HEK293 (cell line): ENCODE results near the gene NCSTN.

Experiments
- CTCF ChIA-PET: fragments of 350-600 bp; formaldehyde crosslinking; extraction: SDS; loops from one replicate; lab custom pipeline; 2021; ENCODE audit warnings: antibody characterized with exemption; lab: Yijun Ruan, JAX
- POLR2A ChIA-PET: fragments of 300-600 bp; formaldehyde crosslinking; extraction: SDS; loops from one replicate; lab custom pipeline; 2020; ENCODE audit warnings: antibody characterized with exemption, inconsistent platforms; lab: Yijun Ruan, JAX
- H3K27ac ChIP-seq: fragments of 200-500 bp; sonication (Bioruptor generic); 2 replicates; pipeline ENCODE4 v1.5.1; 2014; ENCODE audit warnings: low read depth, low read length, control low read depth, inconsistent platforms; ENCODE audit errors: extremely low read depth
- H3K36me3 ChIP-seq, 2 experiments: fragments of 200-500 bp in 1 of 2; sonication (Bioruptor generic) in 1 of 2; 1 replicate in 1 of 2; 2 replicates in 1 of 2; pipeline ENCODE4 v1.5.1; 2014 to 2017; ENCODE audit warnings: inconsistent platforms in 2 of 2, low read length in 2 of 2; ENCODE audit not compliant: control insufficient read depth in 2 of 2, insufficient read depth in 1 of 2
- H3K4me1 ChIP-seq: fragments of 200-500 bp; sonication (Bioruptor generic); 2 replicates; pipeline ENCODE4 v1.5.1; 2014; ENCODE audit warnings: mild to moderate bottlenecking, low read length, inconsistent platforms; ENCODE audit not compliant: control insufficient read depth, insufficient read depth
- H3K4me3 ChIP-seq: 2 replicates; pipeline ENCODE4 v1.5.1; 2011; ENCODE audit warnings: low read depth, mild to moderate bottlenecking, control low read depth, low read length, moderate library complexity
- H3K9me3 ChIP-seq: fragments of 200-500 bp; sonication (Bioruptor generic); 2 replicates; pipeline ENCODE4 v1.5.1; 2014; ENCODE audit warnings: low read depth, low read length, inconsistent platforms; ENCODE audit not compliant: control insufficient read depth, insufficient read depth
- GLIS1 ChIP-seq: fragments of 450-650 bp; formaldehyde crosslinking; IDR thresholded peaks from 2 replicates; pipeline ENCODE4 v1.5.1; 2016; ENCODE audit warnings: missing biosample characterization, missing genetic modification characterization
- GLIS2 ChIP-seq: fragments of 450-650 bp; formaldehyde crosslinking; IDR thresholded peaks from 2 replicates; pipeline ENCODE4 v1.5.1; 2016; ENCODE audit warnings: missing biosample characterization, missing genetic modification characterization
- PATZ1 ChIP-seq: fragments of 450-650 bp; formaldehyde crosslinking; IDR thresholded peaks from 2 replicates; pipeline ENCODE4 v1.5.1; 2016; ENCODE audit warnings: missing biosample characterization, missing genetic modification characterization
- SALL2 ChIP-seq: fragments of 450-650 bp; formaldehyde crosslinking; IDR thresholded peaks from 2 replicates; pipeline ENCODE4 v1.5.0; 2017; ENCODE audit warnings: missing biosample characterization, mild to moderate bottlenecking, missing genetic modification characterization, borderline replicate concordance
- ZNF138 ChIP-seq: fragments of 450-650 bp; formaldehyde crosslinking; IDR thresholded peaks from 2 replicates; pipeline ENCODE4 v1.5.1; 2016; ENCODE audit warnings: missing biosample characterization, missing genetic modification characterization, borderline replicate concordance
- ZNF211 ChIP-seq: fragments of 450-650 bp; formaldehyde crosslinking; IDR thresholded peaks from 2 replicates; pipeline ENCODE4 v1.5.1; 2016; ENCODE audit warnings: low read depth, missing biosample characterization, missing genetic modification characterization
- ZNF23 ChIP-seq: fragments of 450-650 bp; formaldehyde crosslinking; IDR thresholded peaks from 2 replicates; pipeline ENCODE4 v1.5.1; 2016; ENCODE audit warnings: missing biosample characterization, missing genetic modification characterization, borderline replicate concordance
- ZNF274 ChIP-seq, 2 experiments: fragments of 200-500 bp in 1 of 2; fragments of 450-650 bp in 1 of 2; sonication (Bioruptor generic) in 1 of 2; formaldehyde crosslinking in 1 of 2; IDR thresholded peaks; 2 replicates each; pipeline versions ENCODE4 v1.5.1 to v1.6.1; 2014 to 2016; ENCODE audit warnings: borderline replicate concordance in 1 of 2, inconsistent platforms in 1 of 2, low read length in 1 of 2, missing biosample characterization in 1 of 2, missing genetic modification characterization in 1 of 2
- ZNF280C ChIP-seq: fragments of 450-650 bp; formaldehyde crosslinking; IDR thresholded peaks from 2 replicates; pipeline ENCODE4 v1.5.1; 2016; ENCODE audit warnings: missing biosample characterization, missing genetic modification characterization
- ZNF280D ChIP-seq: fragments of 450-650 bp; formaldehyde crosslinking; IDR thresholded peaks from 2 replicates; pipeline ENCODE4 v1.5.1; 2016; ENCODE audit warnings: missing biosample characterization, missing genetic modification characterization
- ZNF362 ChIP-seq: fragments of 450-650 bp; formaldehyde crosslinking; IDR thresholded peaks from 2 replicates; pipeline ENCODE4 v1.5.1; 2016; ENCODE audit warnings: missing biosample characterization, missing genetic modification characterization
- ZNF394 ChIP-seq: fragments of 450-650 bp; formaldehyde crosslinking; IDR thresholded peaks from 2 replicates; pipeline ENCODE4 v1.5.1; 2016; ENCODE audit warnings: missing biosample characterization, missing genetic modification characterization, mild to moderate bottlenecking, moderate library complexity, borderline replicate concordance
- ZNF433 ChIP-seq: fragments of 450-650 bp; formaldehyde crosslinking; IDR thresholded peaks from 2 replicates; pipeline ENCODE4 v1.5.1; 2016; ENCODE audit warnings: missing biosample characterization, missing genetic modification characterization, low read depth
- ZNF548 ChIP-seq: fragments of 450-650 bp; formaldehyde crosslinking; IDR thresholded peaks from 2 replicates; pipeline ENCODE4 v1.5.1; 2016; ENCODE audit warnings: missing biosample characterization, missing genetic modification characterization
- ZNF555 ChIP-seq: fragments of 450-650 bp; formaldehyde crosslinking; conservative IDR thresholded peaks from 2 replicates; pipeline ENCODE4 v1.5.1; 2017; ENCODE audit warnings: missing biosample characterization, mild to moderate bottlenecking, missing genetic modification characterization, inconsistent platforms
- ZNF558 ChIP-seq: fragments of 450-650 bp; formaldehyde crosslinking; IDR thresholded peaks from 2 replicates; pipeline ENCODE4 v1.5.1; 2016; ENCODE audit warnings: missing biosample characterization, missing genetic modification characterization
- ZNF791 ChIP-seq: fragments of 450-650 bp; formaldehyde crosslinking; IDR thresholded peaks from 2 replicates; pipeline ENCODE4 v1.5.1; 2016; ENCODE audit warnings: missing biosample characterization, missing genetic modification characterization
- ZNF837 ChIP-seq: fragments of 450-650 bp; formaldehyde crosslinking; IDR thresholded peaks from 2 replicates; pipeline ENCODE4 v1.5.1; 2016; ENCODE audit warnings: missing biosample characterization, missing genetic modification characterization
- ZSCAN23 ChIP-seq: fragments of 450-650 bp; formaldehyde crosslinking; IDR thresholded peaks from 2 replicates; pipeline ENCODE4 v1.5.1; 2016; ENCODE audit warnings: missing biosample characterization, missing genetic modification characterization
- ZSCAN5A ChIP-seq: fragments of 450-650 bp; formaldehyde crosslinking; IDR thresholded peaks from 2 replicates; pipeline ENCODE4 v1.5.1; 2016; ENCODE audit warnings: missing biosample characterization, missing genetic modification characterization

NCSTN gene

GRCh38 chr1:160352555-160352954 is 9.4 kb downstream of the NCSTN start (continued):
- TF ChIP-seq ZSCAN5A (tag by site-specific recombination) (no peak), ZNF394 (tag by site-specific recombination) (no peak), ZSCAN23 (tag by site-specific recombination) (no peak), PATZ1 (tag by site-specific recombination) (no peak), ZNF555 (no peak), ZNF558 (tag by site-specific recombination) (no peak)
- TF ChIP-seq, all 188 proteins: peak for 0

DNA sequence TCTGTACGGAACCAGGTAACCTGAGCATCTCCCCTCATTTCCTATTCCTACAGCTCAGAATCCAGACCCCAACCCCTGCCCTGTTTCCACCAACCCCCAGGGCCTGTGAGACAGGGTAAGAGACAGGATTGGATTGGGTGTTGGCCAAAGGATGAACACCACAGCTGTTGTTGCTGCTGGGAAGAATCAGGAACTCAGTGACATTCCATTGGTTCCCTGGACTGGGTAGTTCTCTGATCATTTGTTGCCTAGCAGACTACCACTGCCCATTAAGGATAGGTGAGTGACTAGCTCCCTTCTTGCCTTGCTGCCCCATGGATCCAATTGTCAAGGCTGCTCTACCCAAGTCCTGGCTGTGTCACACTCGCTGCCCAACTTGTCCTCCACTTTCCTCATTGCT is 10.0 kb downstream of the NCSTN start:
- H3K4me1 ChIP-seq, result no peaks in the 10 kb centered on the region
- no peaks in the 10 kb centered on the region for H3K9me3 ChIP-seq
- TF ChIP-seq ZNF274 (IDR thresholded peaks at IDR 0.05; ENCODE audit: low read length), result no peak
- TF ChIP-seq ZNF274 (tag by site-specific recombination; IDR thresholded peaks at IDR 0.05; ENCODE audit: borderline replicate concordance), result no peak
- no peak for TF ChIP-seq ZNF280D (tag by site-specific recombination)
- TF ChIP-seq ZNF548 (tag by site-specific recombination), result no peak
- TF ChIP-seq ZNF23 (tag by site-specific recombination), result no peak
- TF ChIP-seq GLIS1 (tag by site-specific recombination), result no peak
- no peak for TF ChIP-seq SALL2 (tag by site-specific recombination)
- ChIA-PET CTCF (interaction anchor here (1.0 to 9.3 kb wide), 11 partner anchors 8 to 249 kb away, joined by 3 to 175 read pairs (median 5); no protein-coding TSS in a partner anchor), POLR2A (interaction anchor here (1.2 to 2.1 kb wide), 2 partner anchors 9 to 23 kb away, joined by 4 to 6 read pairs; partner anchors contain the start of genes COPA and NCSTN)
- H3K4me3 ChIP-seq, result no peak overlapping the region
- no peak overlapping the region for H3K27ac ChIP-seq
- H3K36me3 ChIP-seq, result peaks cover 45 to 100% of the 10 kb centered on the region in 2 experiments

DNA sequence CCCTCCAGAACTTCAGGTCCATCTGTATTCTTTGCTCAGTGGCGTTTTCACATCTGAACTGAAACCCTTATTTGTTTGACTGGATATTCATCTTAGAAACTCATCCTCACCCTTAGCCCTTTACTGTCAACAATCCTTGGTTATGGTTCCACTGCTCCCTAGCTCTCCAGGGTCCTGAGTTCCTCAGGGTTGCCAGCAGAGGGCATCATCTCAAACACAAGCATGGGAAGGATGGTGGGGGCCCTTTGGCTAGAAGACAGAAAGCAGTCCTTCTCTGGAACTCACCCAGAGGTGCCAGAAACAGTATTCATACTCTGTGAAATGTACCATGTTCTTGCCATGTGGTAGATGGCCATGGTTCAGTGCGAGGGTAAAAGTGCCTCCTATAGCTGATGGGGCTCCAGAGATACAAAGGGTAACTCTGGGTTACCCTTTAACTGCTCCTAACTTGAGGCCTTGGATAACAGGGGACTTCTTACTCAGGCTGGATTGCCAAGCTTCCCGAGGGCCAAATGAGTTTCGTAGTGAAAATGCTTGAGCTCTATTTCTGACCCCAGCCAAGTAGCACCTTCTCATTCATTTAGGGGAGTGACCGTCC is 11.3 kb downstream of the NCSTN start:
- peaks cover 49 to 94% of the 10 kb centered on the region in 2 experiments for H3K36me3 ChIP-seq
- no peaks in the 10 kb centered on the region for H3K9me3 ChIP-seq
- no peak overlapping the region for H3K4me3 ChIP-seq
- no peaks in the 10 kb centered on the region for H3K4me1 ChIP-seq
- CTCF ChIA-PET, result interaction anchor here (0.6 to 9.3 kb wide), 17 partner anchors 10 to 478 kb away, joined by 3 to 175 read pairs (median 4); partner anchors contain the start of gene PEX19
- POLR2A ChIA-PET, result interaction anchor here (0.6 to 1.1 kb wide), 3 partner anchors 23 to 173 kb away, joined by 3 to 6 read pairs (median 3); no protein-coding TSS in a partner anchor
- H3K27ac ChIP-seq, result no peak overlapping the region
- TF ChIP-seq ZNF791 (tag by site-specific recombination) (no peak), ZNF211 (tag by site-specific recombination) (no peak), GLIS1 (tag by site-specific recombination) (no peak), ZNF138 (tag by site-specific recombination) (no peak), ZNF433 (tag by site-specific recombination) (no peak), ZNF280C (tag by site-specific recombination) (no peak), GLIS2 (no peak), ZNF362 (tag by site-specific recombination) (no peak), ZNF837 (tag by site-specific recombination) (no peak)
